HEK293T (cell line): ENCODE measurements around the gene OST4.
A peak's percentile ranks its signal among the peaks of the same experiment; 100 is the strongest.

ENCODE experiments used
- CTCF ChIA-PET: fragments of 350-600 bp; formaldehyde crosslinking; extraction: SDS; loops from one replicate; lab custom pipeline; 2021; ENCODE audit warnings: antibody characterized with exemption, inconsistent platforms; lab: Yijun Ruan, JAX
- POLR2A ChIA-PET: fragments of 350-600 bp; formaldehyde crosslinking; extraction: SDS; loops from one replicate; lab custom pipeline; 2020; ENCODE audit warnings: antibody characterized with exemption, inconsistent platforms; lab: Yijun Ruan, JAX
- DNase-seq: peaks from one replicate; pipeline ENCODE4 v3.0.0; 2012; ENCODE audit warnings: mixed read lengths; ENCODE audit errors: extremely low spot score
- ARNT ChIP-seq: fragments of 450-650 bp; IDR thresholded peaks from 2 replicates; pipeline ENCODE4 v1.6.1; 2017; ENCODE audit warnings: mild to moderate bottlenecking
- BHLHE40 ChIP-seq: fragments of 450-650 bp; IDR thresholded peaks from 2 replicates; pipeline ENCODE4 v1.6.1; 2016; ENCODE audit warnings: mild to moderate bottlenecking, moderate library complexity, borderline replicate concordance
- CTBP1 ChIP-seq: fragments of 450-650 bp; IDR thresholded peaks from 2 replicates; pipeline ENCODE4 v1.6.1; 2016; ENCODE audit warnings: borderline replicate concordance
- ELF4 ChIP-seq: fragments of 450-650 bp; IDR thresholded peaks from 2 replicates; pipeline ENCODE4 v1.6.1; 2017; ENCODE audit warnings: antibody characterized with exemption
- FOXA1 ChIP-seq: fragments of 450-650 bp; IDR thresholded peaks from 2 replicates; pipeline ENCODE4 v1.6.1; 2016; ENCODE audit warnings: mild to moderate bottlenecking
- FOXK2 ChIP-seq: fragments of 450-650 bp; IDR thresholded peaks from 2 replicates; pipeline ENCODE4 v1.6.1; 2016; ENCODE audit warnings: mild to moderate bottlenecking
- FOXM1 ChIP-seq: fragments of 450-650 bp; IDR thresholded peaks from 2 replicates; pipeline ENCODE4 v1.6.1; 2017; ENCODE audit warnings: mild to moderate bottlenecking, borderline replicate concordance
- HDGF ChIP-seq: fragments of 450-650 bp; IDR thresholded peaks from 2 replicates; pipeline ENCODE4 v1.6.1; 2017; ENCODE audit warnings: antibody characterized with exemption, borderline replicate concordance
- L3MBTL2 ChIP-seq: fragments of 450-650 bp; conservative IDR thresholded peaks from 2 replicates; pipeline ENCODE4 v1.6.1; 2016; ENCODE audit warnings: mild to moderate bottlenecking
- LEF1 ChIP-seq: fragments of 450-650 bp; IDR thresholded peaks from 2 replicates; pipeline ENCODE4 v1.6.1; 2017; ENCODE audit warnings: mild to moderate bottlenecking, borderline replicate concordance
- NFRKB ChIP-seq: fragments of 450-650 bp; IDR thresholded peaks from 2 replicates; pipeline ENCODE4 v1.6.1; 2016; ENCODE audit warnings: mild to moderate bottlenecking, moderate library complexity
- SP1 ChIP-seq: fragments of 450-650 bp; IDR thresholded peaks from 2 replicates; pipeline ENCODE4 v1.6.1; 2017
- SUZ12 ChIP-seq: fragments of 450-650 bp; IDR thresholded peaks from 2 replicates; pipeline ENCODE4 v1.6.1; 2016; ENCODE audit warnings: mild to moderate bottlenecking
- TARDBP ChIP-seq: fragments of 450-650 bp; IDR thresholded peaks from 2 replicates; pipeline ENCODE4 v1.6.1; 2016
- ZNF384 ChIP-seq: fragments of 450-650 bp; IDR thresholded peaks from 2 replicates; pipeline ENCODE4 v1.6.1; 2016
- TF ChIP-seq, protein P1 (sequence below): fragments of 450-650 bp; IDR thresholded peaks from 2 replicates; pipeline ENCODE4 v1.6.1; 2016

Gene OST4

DNA sequence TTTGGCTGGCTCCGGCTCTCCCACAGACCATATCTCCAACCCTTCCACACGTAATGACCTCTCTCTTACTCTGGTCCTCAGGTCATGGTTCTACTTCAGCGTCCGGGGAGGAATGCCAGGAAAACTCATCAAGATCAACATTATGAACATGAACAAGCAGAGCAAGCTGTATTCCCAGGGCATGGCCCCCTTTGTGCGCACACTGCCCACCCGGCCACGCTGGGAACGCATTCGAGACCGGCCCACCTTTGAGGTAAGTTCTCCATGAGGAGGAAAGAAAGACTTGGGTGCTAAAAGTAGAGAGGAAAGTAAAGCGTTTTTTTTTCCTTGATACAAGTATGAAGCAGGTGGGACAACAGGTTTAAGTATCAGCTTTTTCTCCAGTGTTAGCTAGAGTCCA lies 18.1 kb downstream of the OST4 start:
- no peak for TF ChIP-seq NFRKB
- no peak for TF ChIP-seq TARDBP
- no peak for TF ChIP-seq HDGF
- no peak for TF ChIP-seq LEF1
- no peak for TF ChIP-seq L3MBTL2
- no peak for TF ChIP-seq FOXK2
- TF ChIP-seq CTBP1: no peak
- TF ChIP-seq ZNF384: no peak
- TF ChIP-seq, protein P1, sequence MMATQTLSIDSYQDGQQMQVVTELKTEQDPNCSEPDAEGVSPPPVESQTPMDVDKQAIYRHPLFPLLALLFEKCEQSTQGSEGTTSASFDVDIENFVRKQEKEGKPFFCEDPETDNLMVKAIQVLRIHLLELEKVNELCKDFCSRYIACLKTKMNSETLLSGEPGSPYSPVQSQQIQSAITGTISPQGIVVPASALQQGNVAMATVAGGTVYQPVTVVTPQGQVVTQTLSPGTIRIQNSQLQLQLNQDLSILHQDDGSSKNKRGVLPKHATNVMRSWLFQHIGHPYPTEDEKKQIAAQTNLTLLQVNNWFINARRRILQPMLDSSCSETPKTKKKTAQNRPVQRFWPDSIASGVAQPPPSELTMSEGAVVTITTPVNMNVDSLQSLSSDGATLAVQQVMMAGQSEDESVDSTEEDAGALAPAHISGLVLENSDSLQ: no peak
- TF ChIP-seq FOXM1: no peak
- TF ChIP-seq ELF4: no peak
- no peak for TF ChIP-seq BHLHE40
- TF ChIP-seq ARNT: no peak
- no peak for TF ChIP-seq FOXA1
- TF ChIP-seq SP1: no peak
- TF ChIP-seq SUZ12: no peak
- ChIA-PET CTCF (no interaction called here), POLR2A (interaction anchor here (1.2 to 7.4 kb wide), 4 partner anchors 13 to 28 kb away, joined by 3 to 91 read pairs (median 25); partner anchors contain the start of gene OST4)
- no peak for DNase-seq

DNA sequence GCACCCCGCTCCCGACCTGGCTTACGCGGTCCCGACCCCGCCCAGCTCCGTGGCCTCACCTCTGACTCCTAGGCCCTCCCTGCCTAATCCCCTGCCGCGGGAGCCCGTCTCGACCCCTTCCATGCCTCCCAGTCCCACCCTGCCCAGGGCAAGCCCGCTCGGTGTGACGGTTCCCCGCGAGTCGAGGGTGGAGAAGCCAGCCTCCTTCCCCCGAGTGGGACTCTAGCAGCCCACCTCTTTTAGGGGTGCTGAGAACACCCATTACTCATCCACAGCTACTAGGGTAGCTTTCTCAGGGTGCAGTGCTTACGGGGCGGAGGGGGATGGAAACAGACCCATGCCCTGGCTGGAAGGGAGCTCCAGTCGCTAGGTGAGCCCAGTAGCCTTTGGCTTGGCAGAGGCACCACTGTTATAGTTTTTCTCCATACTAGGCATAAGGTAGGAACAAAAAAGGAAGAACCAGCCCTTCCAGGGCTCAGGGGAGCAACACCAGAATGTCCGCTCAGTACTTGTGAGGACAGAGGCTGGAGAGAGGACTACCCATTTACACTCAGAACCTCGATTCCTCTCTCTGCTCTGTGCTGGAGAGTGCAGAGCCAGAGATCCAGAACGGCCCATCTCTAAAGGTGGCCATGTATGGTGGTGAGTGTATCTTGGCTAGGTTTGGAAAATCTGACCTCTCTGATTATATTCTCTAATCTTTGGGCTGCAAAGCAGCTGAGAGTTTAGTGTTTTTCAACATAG lies 19.4 kb downstream of the OST4 start:
- TF ChIP-seq FOXM1 (no peak), FOXK2 (no peak), NFRKB (no peak), ZNF384 (no peak), L3MBTL2 (no peak), BHLHE40 (no peak), ARNT (no peak), FOXA1 (no peak), ELF4 (no peak), SUZ12 (no peak), CTBP1 (no peak)
- TF ChIP-seq, protein P1: no peak
- peak; percentile 16 for DNase-seq
- CTCF ChIA-PET: no interaction called here
- POLR2A ChIA-PET: interaction anchor here (1.2 to 7.4 kb wide), 13 partner anchors 8 to 82 kb away, joined by 3 to 91 read pairs (median 11); partner anchors contain the start of genes ABHD1, EMILIN1, KHK and OST4

DNA sequence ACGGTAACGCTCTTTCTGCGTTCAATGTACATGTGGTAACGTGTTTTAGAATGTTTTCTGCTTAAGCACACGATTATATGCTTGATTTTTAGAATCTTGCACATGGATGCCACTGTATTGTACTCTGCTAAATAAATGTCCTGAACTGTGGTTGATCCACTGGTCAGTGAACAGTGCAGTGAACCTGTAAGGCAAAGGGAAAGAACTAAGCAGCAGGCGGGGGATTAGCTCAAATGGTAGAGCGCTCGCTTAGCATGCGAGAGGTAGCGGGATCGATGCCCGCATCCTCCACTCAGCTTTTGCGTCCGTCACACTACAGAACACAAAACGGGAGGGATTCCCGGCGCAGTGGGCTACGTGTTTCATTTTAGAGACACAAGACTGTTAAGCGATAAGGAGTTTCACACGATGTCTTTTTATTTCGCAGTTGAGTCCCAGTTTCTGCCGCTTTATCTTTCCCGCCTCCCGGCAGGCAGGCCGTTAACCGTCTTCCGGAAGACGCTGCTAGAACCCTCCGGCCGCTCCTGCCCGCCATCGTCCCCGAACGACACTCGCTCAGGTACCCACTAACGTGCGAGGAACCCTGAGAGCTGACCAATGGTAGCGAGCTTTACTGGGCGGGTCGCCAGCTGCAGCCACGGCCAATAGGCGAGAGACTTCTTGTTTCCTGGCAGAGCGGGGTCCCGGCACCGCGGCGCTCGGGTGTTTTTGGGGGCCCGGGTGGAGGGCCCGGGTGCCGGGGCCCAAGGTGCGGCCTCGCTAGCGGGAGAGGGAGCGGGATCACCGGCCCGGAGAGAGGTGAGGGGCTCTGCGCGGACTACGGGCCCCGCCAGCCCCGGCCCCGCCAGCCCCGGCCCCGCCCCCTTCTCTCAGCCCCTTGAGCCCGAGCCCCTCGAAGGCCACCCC lies 20.2 kb downstream of the OST4 start, which contains the start of gene AGBL5:
AGBL5 (plus strand) TSS at position 673 of the 906 bp plus-strand sequence. CDS start 1,291 bp downstream, outside the sequence.
- peak; percentile 93 for DNase-seq
- POLR2A ChIA-PET: interaction anchor here (0.8 to 7.4 kb wide), 17 partner anchors 9 to 359 kb away, joined by 3 to 91 read pairs (median 4); partner anchors contain the start of genes ABHD1, EMILIN1, KHK and OST4
- TF ChIP-seq SP1 (no peak), HDGF (no peak), TARDBP (peak; percentile 84), FOXA1 (no peak), LEF1 (no peak), FOXK2 (no peak), L3MBTL2 (peak; percentile 98), FOXM1 (no peak), ELF4 (no peak), CTBP1 (0 out of 2 replicates have a peak, but pooled peaks have one; percentile 6), ZNF384 (no peak), BHLHE40 (no peak), ARNT (0 out of 2 replicates have a peak, but pooled peaks have one; percentile 47), NFRKB (no peak), SUZ12 (no peak)
- TF ChIP-seq, protein P1: no peak; the same call in 1 of the 2 replicates
- CTCF ChIA-PET: interaction anchor here (0.7 to 1.5 kb wide), 4 partner anchors 32 to 90 kb away, joined by 3 to 5 read pairs (median 4); no protein-coding TSS in a partner anchor

DNA sequence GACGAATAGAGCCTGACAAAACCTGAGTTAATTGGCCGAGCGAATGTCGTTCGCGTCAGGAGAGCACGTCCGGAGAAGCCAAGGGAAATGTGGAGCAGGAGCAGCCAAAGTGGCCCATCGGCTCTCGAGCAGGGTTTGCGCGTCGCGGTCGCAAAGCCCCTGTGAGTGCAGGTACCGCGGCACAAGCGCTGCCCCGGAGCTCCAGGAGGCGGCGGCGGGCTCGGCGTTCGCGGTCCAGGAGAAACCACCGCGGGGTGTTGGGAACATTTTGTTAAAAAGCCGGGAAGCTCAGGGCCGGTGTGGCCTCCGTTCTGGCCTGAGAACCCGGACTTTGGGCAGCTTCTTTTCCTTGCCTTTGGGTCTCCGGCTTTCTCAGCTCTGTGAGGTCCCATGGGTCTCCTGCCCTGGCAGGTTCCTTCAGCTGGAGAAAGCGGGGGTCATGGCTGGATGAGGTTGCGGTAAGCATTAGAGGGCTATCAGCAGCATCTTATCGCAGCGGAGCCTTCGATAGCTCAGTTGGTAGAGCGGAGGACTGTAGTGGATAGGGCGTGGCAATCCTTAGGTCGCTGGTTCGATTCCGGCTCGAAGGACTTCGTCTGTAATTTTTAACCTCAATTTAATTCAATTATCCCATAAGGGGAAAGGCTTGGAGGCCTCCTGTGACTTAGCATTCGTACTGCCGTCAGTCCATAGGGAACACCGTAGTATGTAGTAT lies 21.0 kb downstream of the OST4 start:
- TF ChIP-seq ZNF384: no peak
- TF ChIP-seq SUZ12: no peak
- no peak for TF ChIP-seq LEF1
- TF ChIP-seq BHLHE40: no peak
- no peak for TF ChIP-seq SP1
- no peak for TF ChIP-seq HDGF
- no peak for TF ChIP-seq FOXA1
- no peak for TF ChIP-seq CTBP1
- no peak for TF ChIP-seq FOXK2
- TF ChIP-seq ELF4: 0 out of 2 replicates have a peak, but pooled peaks have one; percentile 19
- TF ChIP-seq L3MBTL2: peak; percentile 79
- TF ChIP-seq, protein P1: no peak
- TF ChIP-seq TARDBP: peak; percentile 13; the same call in 1 of the 2 replicates
- no peak for TF ChIP-seq NFRKB
- TF ChIP-seq FOXM1: no peak
- TF ChIP-seq ARNT: 0 out of 2 replicates have a peak, but pooled peaks have one; percentile 27

More for the DNA sequence above, 21.0 kb downstream of the OST4 start:
- POLR2A ChIA-PET: interaction anchor here (0.8 to 7.4 kb wide), 17 partner anchors 9 to 359 kb away, joined by 3 to 91 read pairs (median 4); partner anchors contain the start of genes ABHD1, EMILIN1, KHK and OST4
- CTCF ChIA-PET: interaction anchor here (0.7 to 1.5 kb wide), 4 partner anchors 33 to 89 kb away, joined by 3 to 5 read pairs (median 4); no protein-coding TSS in a partner anchor
- peak; percentile 82 for DNase-seq
